Activated CD8-positive, alpha-beta memory T cell treated with anti-CD3 and anti-CD28 coated beads, Interleukin-2, amount 10 ng/mL, durations not matched to agents 7 days and 5 days (primary cell): ENCODE results near the gene C1D. TPM values are rescaled to one million over a fixed set of nuclear protein-coding genes. Genes with fewer than 3 reads are reported as not detected.

Experiments used
- ATAC-seq: fragments of 150-1000 bp; cut with Tn5 transposase; one replicate; pipeline ENCODE4 v1.10.0; 2021; ENCODE audit warnings: moderate library complexity
- CTCF ChIA-PET: fragments of 350-600 bp; sonication (Branson Sonifier 250); formaldehyde crosslinking; loops from one replicate; lab custom pipeline; 2021; ENCODE audit warnings: antibody characterized with exemption; lab: Charles Lee
- DNase-seq: peaks from one replicate; pipeline ENCODE4 v3.0.0-alpha.2; 2020
- H3K27ac Mint-ChIP-seq: one replicate; pipeline ENCODE4 v1.8.0; 2021; ENCODE audit warnings: mild to moderate bottlenecking, mixed read lengths
- H3K27me3 Mint-ChIP-seq: one replicate; pipeline ENCODE4 v1.8.0; 2021; ENCODE audit warnings: mixed read lengths
- H3K36me3 Mint-ChIP-seq: one replicate; pipeline ENCODE4 v1.8.0; 2021; ENCODE audit warnings: mild to moderate bottlenecking, mixed read lengths
- H3K4me1 Mint-ChIP-seq: one replicate; pipeline ENCODE4 v1.8.0; 2021; ENCODE audit warnings: mixed read lengths
- H3K4me3 Mint-ChIP-seq: one replicate; pipeline ENCODE4 v1.8.0; 2021; ENCODE audit warnings: mild to moderate bottlenecking, moderate library complexity, mixed read lengths
- H3K9me3 Mint-ChIP-seq: one replicate; pipeline ENCODE4 v1.8.0; 2022; ENCODE audit warnings: low read depth, mixed read lengths
- total RNA-seq, 2 experiments: library from RNA; stranded (reverse); gene quantifications; one replicate each; pipeline ENCODE4 v1.2.3, GENCODE V29; 2021

Gene C1D
- total RNA-seq: 10 to 100 TPM; 22.1 to 24.1 TPM

- Mint-ChIP-seq H3K36me3 (peaks cover 2% of the 10 kb centered on the region), H3K27ac (peak within 1 kb of the TSS; percentile 96), H3K4me3 (peak within 1 kb of the TSS; percentile 90), H3K4me1 (peaks cover 22% of the 10 kb centered on the region), H3K9me3 (no peaks in the 10 kb centered on the region), H3K27me3 (peaks cover 23% of the 10 kb centered on the region)
- peak; percentile 94 for DNase-seq
- peak; percentile 95 for ATAC-seq
- CTCF ChIA-PET: interaction anchor here (1.3 to 2.3 kb wide), 3 partner anchors 11 to 126 kb away, joined by 3 to 7 read pairs (median 5); no protein-coding TSS in a partner anchor
Observed at GRCh38 chr2:68062680-68063387, at the start of gene C1D. Gene C1D, minus strand, starts transcription at chr2:68063004. Its CDS starts 15,694 bp downstream, at chr2:68047310.

- no peak for ATAC-seq
- DNase-seq: no peak
- Mint-ChIP-seq H3K36me3 (peaks cover 8% of the 10 kb centered on the region), H3K27me3 (no peaks in the 10 kb centered on the region), H3K4me3 (no peak overlapping the region), H3K4me1 (no peaks in the 10 kb centered on the region), H3K27ac (no peak overlapping the region), H3K9me3 (peaks cover 14% of the 10 kb centered on the region)
- CTCF ChIA-PET: no interaction called here
Observed at GRCh38 chr2:68110102-68110501, 47.3 kb upstream of the C1D start.

- DNase-seq (no peak), ATAC-seq (no peak)
- Mint-ChIP-seq H3K4me1 (no peaks in the 10 kb centered on the region), H3K27me3 (no peaks in the 10 kb centered on the region), H3K4me3 (no peak overlapping the region), H3K36me3 (peaks cover 8% of the 10 kb centered on the region), H3K9me3 (peaks cover 14% of the 10 kb centered on the region), H3K27ac (no peak overlapping the region)
- CTCF ChIA-PET: no interaction called here
Observed at GRCh38 chr2:68108120-68108519, 45.3 kb upstream of the C1D start.

- Mint-ChIP-seq H3K36me3 (peaks cover 8% of the 10 kb centered on the region), H3K27ac (no peak overlapping the region), H3K4me3 (no peak overlapping the region), H3K4me1 (no peaks in the 10 kb centered on the region), H3K9me3 (peaks cover 14% of the 10 kb centered on the region), H3K27me3 (no peaks in the 10 kb centered on the region)
- CTCF ChIA-PET: interaction anchor here (0.7 kb wide), 1 partner anchor 13 kb away, joined by 3 read pairs; no protein-coding TSS in a partner anchor
- ATAC-seq: no peak
- DNase-seq: no peak
Observed at GRCh38 chr2:68107475-68107874, 44.7 kb upstream of the C1D start.

- H3K4me1 Mint-ChIP-seq: peaks cover 2% of the 10 kb centered on the region
- H3K36me3 Mint-ChIP-seq: peaks cover 8% of the 10 kb centered on the region
- DNase-seq (no peak), ATAC-seq (no peak)
- CTCF ChIA-PET: no interaction called here
- H3K9me3 Mint-ChIP-seq: peaks cover 14% of the 10 kb centered on the region
- H3K27me3 Mint-ChIP-seq: no peaks in the 10 kb centered on the region
- H3K27ac Mint-ChIP-seq: no peak overlapping the region
- no peak overlapping the region for H3K4me3 Mint-ChIP-seq
Observed at GRCh38 chr2:68104111-68104835, 41.5 kb upstream of the C1D start.

- ATAC-seq (no peak), DNase-seq (no peak)
- peaks cover 6% of the 10 kb centered on the region for H3K4me1 Mint-ChIP-seq
- CTCF ChIA-PET: no interaction called here
- H3K27me3 Mint-ChIP-seq: no peaks in the 10 kb centered on the region
- no peak overlapping the region for H3K27ac Mint-ChIP-seq
- peaks cover 8% of the 10 kb centered on the region for H3K36me3 Mint-ChIP-seq
- peaks cover 14% of the 10 kb centered on the region for H3K9me3 Mint-ChIP-seq
- H3K4me3 Mint-ChIP-seq: no peak overlapping the region
Observed at GRCh38 chr2:68103709-68104055, 40.9 kb upstream of the C1D start.

- Mint-ChIP-seq H3K36me3 (peaks cover 8% of the 10 kb centered on the region), H3K4me3 (no peak overlapping the region), H3K4me1 (peaks cover 6% of the 10 kb centered on the region), H3K27ac (no peak overlapping the region), H3K9me3 (peaks cover 14% of the 10 kb centered on the region), H3K27me3 (no peaks in the 10 kb centered on the region)
- ATAC-seq: no peak
- CTCF ChIA-PET: no interaction called here
- DNase-seq: no peak
Observed at GRCh38 chr2:68103030-68103708, 40.4 kb upstream of the C1D start.

- Mint-ChIP-seq H3K9me3 (no peaks in the 10 kb centered on the region), H3K36me3 (no peaks in the 10 kb centered on the region), H3K27ac (no peak overlapping the region), H3K4me1 (peaks cover 6% of the 10 kb centered on the region), H3K4me3 (no peak overlapping the region), H3K27me3 (no peaks in the 10 kb centered on the region)
- DNase-seq (no peak), ATAC-seq (no peak)
- CTCF ChIA-PET: no interaction called here
Observed at GRCh38 chr2:68100189-68100588, 37.4 kb upstream of the C1D start.

- Mint-ChIP-seq H3K27ac (no peak overlapping the region), H3K9me3 (no peaks in the 10 kb centered on the region), H3K36me3 (no peaks in the 10 kb centered on the region), H3K27me3 (no peaks in the 10 kb centered on the region), H3K4me3 (no peak overlapping the region), H3K4me1 (peaks cover 6% of the 10 kb centered on the region)
- ATAC-seq: peak; percentile 27
- DNase-seq: no peak
- CTCF ChIA-PET: no interaction called here
Observed at GRCh38 chr2:68099260-68099659, 36.5 kb upstream of the C1D start.

- Mint-ChIP-seq H3K9me3 (no peaks in the 10 kb centered on the region), H3K27ac (no peak overlapping the region), H3K4me1 (peaks cover 6% of the 10 kb centered on the region), H3K4me3 (no peak overlapping the region), H3K36me3 (no peaks in the 10 kb centered on the region), H3K27me3 (no peaks in the 10 kb centered on the region)
- DNase-seq (no peak), ATAC-seq (no peak)
- CTCF ChIA-PET: no interaction called here
Observed at GRCh38 chr2:68098291-68098797, 35.5 kb upstream of the C1D start.

GRCh38 chr2:68094111-68094510, 31.3 kb upstream of the C1D start:
- Mint-ChIP-seq H3K9me3 (no peaks in the 10 kb centered on the region), H3K27ac (no peak overlapping the region), H3K4me3 (no peak overlapping the region), H3K36me3 (no peaks in the 10 kb centered on the region), H3K27me3 (no peaks in the 10 kb centered on the region), H3K4me1 (peaks cover 3% of the 10 kb centered on the region)
- ATAC-seq (no peak), DNase-seq (no peak)
- CTCF ChIA-PET: no interaction called here

GRCh38 chr2:68093634-68094033, 30.8 kb upstream of the C1D start:
- no peak for ATAC-seq
- H3K27me3 Mint-ChIP-seq: no peaks in the 10 kb centered on the region
- H3K9me3 Mint-ChIP-seq: no peaks in the 10 kb centered on the region
- CTCF ChIA-PET: no interaction called here
- no peaks in the 10 kb centered on the region for H3K36me3 Mint-ChIP-seq
- no peak overlapping the region for H3K27ac Mint-ChIP-seq
- H3K4me1 Mint-ChIP-seq: no peaks in the 10 kb centered on the region
- H3K4me3 Mint-ChIP-seq: no peak overlapping the region
- DNase-seq: no peak

- Mint-ChIP-seq H3K27ac (no peak overlapping the region), H3K4me3 (no peak overlapping the region), H3K4me1 (no peaks in the 10 kb centered on the region), H3K9me3 (no peaks in the 10 kb centered on the region), H3K36me3 (no peaks in the 10 kb centered on the region), H3K27me3 (peaks cover 4% of the 10 kb centered on the region)
- ATAC-seq: no peak
- CTCF ChIA-PET: no interaction called here
- no peak for DNase-seq
Observed at GRCh38 chr2:68091439-68092034, 28.7 kb upstream of the C1D start.
